GM12878 (cell line): ENCODE data around the gene ARID4B. TPM values are rescaled to one million over a fixed set of nuclear protein-coding genes. Genes with fewer than 3 reads are reported as not detected.

Experiments used
- CEBPB ChIP-seq, 2 experiments: fragments of 150-350 bp in 1 of 2; IDR thresholded peaks; 2 replicates each; pipeline ENCODE4 v1.6.1; 2012 to 2014; ENCODE audit warnings: low read depth in 2 of 2, low read length in 2 of 2, borderline replicate concordance in 1 of 2, inconsistent platforms in 1 of 2
- DPF2 ChIP-seq: fragments of 450-650 bp; IDR thresholded peaks from 2 replicates; pipeline ENCODE4 v1.6.1; 2017; ENCODE audit warnings: mild to moderate bottlenecking
- EED ChIP-seq: sonication (generic); IDR thresholded peaks from 2 replicates; pipeline ENCODE4 v1.6.1; 2016; ENCODE audit warnings: antibody characterized with exemption, low read depth
- LARP7 ChIP-seq: fragments of 450-650 bp; IDR thresholded peaks from 2 replicates; pipeline ENCODE4 v1.6.1; 2017; ENCODE audit warnings: mild to moderate bottlenecking
- MXI1 ChIP-seq: fragments of 150-350 bp; IDR thresholded peaks from 2 replicates; pipeline ENCODE4 v1.6.1; 2011; ENCODE audit warnings: low read depth, mild to moderate bottlenecking, inconsistent platforms, low read length, improper control_type of control experiment
- RAD21 ChIP-seq: IDR thresholded peaks from 2 replicates; pipeline ENCODE4 v1.6.1; 2011; ENCODE audit warnings: mild to moderate bottlenecking, low read depth, low read length, moderate library complexity; ENCODE audit not compliant: insufficient read depth
- TAF1 ChIP-seq: IDR thresholded peaks from 2 replicates; pipeline ENCODE4 v1.6.1; 2011; ENCODE audit warnings: mild to moderate bottlenecking, low read depth, low read length, borderline replicate concordance
- ZBTB40 ChIP-seq: fragments of 450-650 bp; IDR thresholded peaks from 2 replicates; pipeline ENCODE4 v1.6.1; 2016; ENCODE audit warnings: mild to moderate bottlenecking, moderate library complexity, borderline replicate concordance
- ZNF24 ChIP-seq: fragments of 450-650 bp; IDR thresholded peaks from 2 replicates; pipeline ENCODE4 v1.6.1; 2017; ENCODE audit warnings: antibody characterized with exemption, mild to moderate bottlenecking
- polyA plus RNA-seq, 11 experiments: library from polyadenylated mRNA; depleted of rRNA in 4 of 11; unstranded in 6 of 11; stranded (reverse) in 5 of 11; fragments of >200 nt; fragmentation: Nextera tagmentation in 4 of 11; fragmentation: Illumina TruSeq in 1 of 11; extraction: Ambion mirVana in 4 of 11; extraction: Trizol in 1 of 11; gene quantifications; 1 replicate in 1 of 11; 2 replicates in 10 of 11; pipeline versions ENCODE4 v1.2.1 to v1.2.3, GENCODE V29; 2011 to 2016; ENCODE audit warnings: inconsistent platforms in 2 of 11, missing spikeins in 2 of 11, low read depth in 1 of 11
- total RNA-seq, 4 experiments: library from RNA; depleted of rRNA in 3 of 4; stranded (reverse); fragments of >200 nt in 3 of 4; fragmentation: Illumina TruSeq in 1 of 4; extraction: Trizol in 1 of 4; gene quantifications; 2 replicates each; pipeline versions ENCODE4 v1.2.1 to v1.2.3, GENCODE V29; 2013 to 2021

ARID4B gene
- total and polyA plus RNA-seq, 10 of the 15 experiments (the other 5 are each of a cell fraction or from before 2014, with no cell fraction given): 13.6 to 39.1 (median 28.0) TPM

- TF ChIP-seq RAD21: peak; percentile 53
- TF ChIP-seq CEBPB (IDR thresholded peaks at IDR 0.05; ENCODE audit: borderline replicate concordance in 1 of 2, low read depth in 2 of 2, low read length in 2 of 2): no peak
- peak; percentile 46; the same call in 1 of the 2 replicates for TF ChIP-seq TAF1
- TF ChIP-seq MXI1: peak; percentile 44
- 0 out of 2 replicates have a peak, but pooled peaks have one; percentile 37 for TF ChIP-seq LARP7
- peak; percentile 6; the same call in 1 of the 2 replicates for TF ChIP-seq ZBTB40
- TF ChIP-seq ZNF24: peak; percentile 71
- no peak for TF ChIP-seq DPF2
- no peak for TF ChIP-seq EED
Measured at GRCh38 chr1:235329139-235329902, 1.3 kb upstream of the ARID4B start (continued).
